NCI-H2171 (cell line): ENCODE measurements around the gene TEX36.
"Not testable (repeated sequence)": the region's sequence is repeated elsewhere in the genome, so short reads cannot be mapped to it uniquely, and the experiment has no call there.

Experiments used
- DNase-seq: peaks from one replicate; lab custom pipeline; 2025; lab: John Stamatoyannopoulos, UW

Gene TEX36

DNA sequence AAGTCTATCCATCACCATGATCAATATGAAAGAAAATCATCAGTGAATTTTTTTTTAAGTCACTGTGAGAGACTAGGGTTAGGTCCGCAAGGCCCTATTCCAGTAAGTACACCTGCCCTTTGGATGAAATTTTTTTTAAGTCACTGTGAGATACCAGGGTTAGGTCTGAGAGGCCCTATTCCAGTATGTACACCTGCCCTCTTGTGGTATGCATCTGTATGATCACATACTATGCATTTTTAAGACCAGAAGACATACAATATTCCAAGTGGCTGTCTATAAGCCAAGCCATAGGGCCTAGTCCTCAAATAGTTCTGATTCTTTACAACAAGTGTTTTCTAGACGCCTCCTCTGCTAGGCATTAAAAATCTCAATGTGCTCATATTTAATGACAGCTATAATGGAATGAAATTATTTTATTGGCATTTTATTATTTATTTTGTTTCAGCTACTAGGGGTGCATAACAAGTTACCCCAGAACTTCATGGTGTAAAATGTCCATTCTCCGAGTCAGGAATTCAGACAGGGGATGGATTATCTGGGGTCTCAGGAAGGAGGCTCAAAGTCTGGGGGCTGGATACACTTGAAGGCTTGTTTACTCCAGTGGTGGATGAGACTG is 53.1 kb downstream of the TEX36 start:
- DNase-seq = no peak

DNA sequence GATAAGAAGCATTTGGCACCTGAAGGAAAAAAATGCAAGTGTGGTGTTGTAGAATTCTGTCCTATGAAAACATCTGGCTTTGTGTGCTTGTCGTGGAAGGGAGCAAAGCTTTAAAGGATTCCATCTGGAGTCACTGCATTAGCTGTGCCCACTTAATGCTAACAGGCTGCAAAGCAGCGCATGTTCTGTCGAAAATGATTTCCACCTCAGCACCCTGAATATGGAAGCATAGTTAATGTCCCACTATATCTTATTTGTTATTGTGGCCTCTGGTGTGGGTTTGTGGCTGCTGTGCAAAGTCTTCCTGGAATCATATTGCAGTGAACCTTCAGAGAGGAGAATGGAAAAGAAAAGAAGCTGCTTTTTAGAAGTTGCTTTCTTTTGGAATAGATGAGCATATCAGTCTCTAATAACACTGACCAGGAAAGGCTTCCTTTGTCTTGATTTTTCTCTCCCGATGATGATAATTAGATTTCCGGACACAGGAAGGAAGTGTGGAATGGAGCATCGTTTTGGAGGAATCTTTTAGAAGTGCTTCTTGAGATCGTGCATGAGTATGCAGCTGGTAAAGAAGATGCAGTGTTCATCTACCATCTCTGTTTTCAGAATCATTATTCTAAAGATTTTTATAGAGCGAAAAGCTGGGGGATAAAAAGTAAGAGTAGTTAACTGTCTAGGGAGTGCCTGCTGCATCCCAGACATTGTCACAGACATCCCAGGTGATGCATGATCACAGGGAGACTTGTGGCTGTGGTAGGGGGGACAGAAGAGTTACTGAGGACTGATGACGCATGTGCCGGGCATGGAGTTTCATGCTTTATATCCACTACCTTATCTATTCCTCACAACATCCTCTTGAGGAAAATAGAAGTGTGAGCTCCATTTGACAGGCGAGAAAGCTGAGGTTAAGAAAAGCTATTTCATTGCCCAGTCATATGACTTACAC is 54.6 kb downstream of the TEX36 start:
- no peak for DNase-seq

- DNase-seq = no peak
Measured at GRCh38 chr10:125627646-125628045, 55.3 kb downstream of the TEX36 start.

DNA sequence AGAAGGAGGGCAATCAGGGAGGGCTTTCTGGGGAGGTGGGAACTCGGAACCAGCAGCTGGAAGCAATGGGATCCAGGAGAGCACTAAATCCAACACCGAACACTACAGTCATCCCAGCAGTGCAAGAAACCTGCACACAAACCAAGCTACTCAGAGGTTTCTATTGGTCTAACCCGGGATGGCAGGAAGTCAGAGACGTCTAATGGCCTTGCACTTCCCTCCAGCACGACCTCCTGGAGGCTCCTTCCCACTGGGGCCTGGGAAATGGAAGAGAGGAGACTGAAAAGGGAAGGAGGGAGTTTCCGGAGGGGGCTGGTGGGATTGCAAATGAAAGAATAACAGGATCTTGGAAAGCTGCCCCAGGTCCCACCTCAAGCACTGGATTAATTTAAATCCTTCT is 56.3 kb downstream of the TEX36 start:
- DNase-seq = no peak

DNA sequence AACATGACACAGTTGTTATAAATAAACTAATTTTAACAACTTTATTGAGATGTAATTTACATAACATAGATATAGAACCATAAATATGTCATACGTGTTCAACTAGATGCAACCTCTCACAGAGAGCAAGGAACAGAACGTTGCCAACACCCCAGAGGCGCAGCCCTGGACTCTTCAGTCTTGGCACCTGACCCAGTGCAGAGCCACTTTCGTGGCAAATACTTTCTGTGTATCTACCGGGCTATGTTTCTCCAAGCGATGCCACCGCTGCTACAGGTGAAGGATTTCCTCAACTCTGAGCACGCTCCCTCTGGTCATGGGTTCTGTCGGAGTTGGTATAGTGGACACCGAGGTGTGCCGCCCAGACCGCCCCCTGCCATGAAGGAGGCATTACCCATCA is 57.4 kb downstream of the TEX36 start:
- no peak for DNase-seq

GRCh38 chr10:125624800-125625199 is 58.2 kb downstream of the TEX36 start:
- no peak for DNase-seq

GRCh38 chr10:125621052-125621451 is 61.9 kb downstream of the TEX36 start:
- no peak for DNase-seq

- DNase-seq = no peak
Measured at GRCh38 chr10:125620401-125620800, 62.6 kb downstream of the TEX36 start.

- not testable (repeated sequence) for DNase-seq
Measured at GRCh38 chr10:125613062-125613461, 69.9 kb downstream of the TEX36 start.

GRCh38 chr10:125611756-125612155 is 71.2 kb downstream of the TEX36 start:
- no peak for DNase-seq

DNA sequence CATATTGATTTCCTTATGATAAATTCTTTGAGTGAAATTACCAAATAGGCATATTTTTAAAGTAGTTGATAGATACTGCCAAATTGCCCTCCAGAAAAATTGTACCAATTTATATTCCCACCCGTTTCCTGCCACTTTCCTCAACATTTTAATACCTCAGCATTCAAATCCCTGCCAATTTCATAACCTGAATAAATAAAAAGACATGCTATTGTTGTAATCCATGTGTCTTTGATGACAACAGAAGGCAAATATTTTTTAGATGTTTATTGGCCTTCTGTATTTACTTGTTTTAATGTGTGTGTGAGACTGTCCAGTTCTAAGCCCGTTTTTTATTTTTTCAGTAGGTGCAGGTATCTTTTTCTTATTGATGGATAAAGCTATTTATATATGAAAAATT is 71.7 kb downstream of the TEX36 start:
- DNase-seq = no peak

DNA sequence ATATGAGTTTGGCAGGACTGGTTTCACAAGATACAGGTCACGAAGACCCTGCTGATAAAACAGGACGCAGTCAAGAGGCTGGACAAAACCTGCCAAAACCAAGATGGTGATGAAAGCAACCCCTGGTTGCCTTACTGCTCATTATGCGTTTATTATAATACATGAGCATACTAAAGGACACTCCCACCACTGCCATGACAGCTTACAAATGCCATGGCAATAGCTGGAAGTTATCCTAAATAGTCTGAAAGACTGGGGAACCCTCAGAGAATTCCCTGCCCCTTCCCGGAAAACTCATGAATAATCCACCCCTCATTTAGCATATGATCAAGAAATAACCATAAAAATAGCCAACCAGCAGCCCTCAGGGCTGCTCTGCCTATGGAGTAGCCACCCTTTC is 73.1 kb downstream of the TEX36 start:
- DNase-seq = no peak

DNA sequence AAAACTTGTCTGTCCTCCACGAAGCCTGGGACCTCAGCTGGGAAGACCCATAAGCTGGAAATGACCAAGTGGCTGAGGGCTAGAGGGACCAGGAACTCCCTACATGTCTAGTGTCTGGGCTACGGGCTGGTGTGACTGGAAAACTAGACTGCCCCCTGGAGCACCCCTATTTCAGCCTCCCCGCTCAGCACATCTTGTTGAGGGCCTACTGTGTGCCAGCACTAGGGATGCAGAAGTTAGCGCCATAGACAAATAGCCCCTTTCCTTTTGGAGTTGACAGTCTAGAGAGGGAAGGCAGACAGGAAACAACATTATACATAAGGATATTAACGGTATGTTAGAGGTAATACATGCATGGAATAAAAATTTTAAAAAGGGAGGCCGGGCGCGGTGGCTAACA is 74.5 kb downstream of the TEX36 start:
- no peak for DNase-seq

DNA sequence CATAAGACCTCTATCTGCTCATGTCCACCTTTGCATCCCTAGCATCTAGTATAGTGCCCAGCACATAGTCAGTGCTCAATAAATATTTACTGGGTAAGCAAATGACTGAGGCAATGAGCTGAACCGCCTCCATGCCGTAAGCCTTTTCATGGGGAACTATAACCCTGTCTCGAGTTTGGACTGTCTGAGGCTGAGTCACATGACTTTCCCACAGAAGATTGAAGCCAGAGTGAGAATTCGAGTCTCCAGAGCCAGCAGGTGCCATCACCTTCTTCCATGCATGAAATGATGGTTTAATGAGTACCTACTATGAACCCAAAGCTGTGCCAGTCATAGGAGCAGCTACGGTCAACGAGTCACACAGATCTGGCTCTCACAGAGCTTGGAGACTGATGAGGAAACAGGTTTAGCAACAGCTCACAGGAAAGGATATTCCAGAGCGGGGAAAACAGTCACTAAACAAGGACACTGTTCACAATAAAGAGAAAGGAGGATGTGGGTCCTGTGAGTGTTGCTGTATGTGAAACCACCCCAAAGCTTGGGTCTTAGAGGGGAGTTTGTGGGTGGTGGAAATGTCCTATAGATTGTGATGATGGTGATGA is 75.2 kb downstream of the TEX36 start:
- DNase-seq = no peak

GRCh38 chr10:125606414-125607010 is 76.5 kb downstream of the TEX36 start:
- no peak for DNase-seq
